Activated naive CD4-positive, alpha-beta T cell treated with anti-CD3 and anti-CD28 coated beads, Interleukin-2, amount 50 U/mL, for 72 hours (primary cell): ENCODE results near the gene CCR8. TPM values are rescaled to one million over a fixed set of nuclear protein-coding genes. Genes with fewer than 3 reads are reported as not detected.
"Not testable (repeated sequence)": the region's sequence is repeated elsewhere in the genome, so short reads cannot be mapped to it uniquely, and the experiment has no call there.

Source experiments
- ATAC-seq, 2 donors: fragments of 150-1000 bp; cut with Tn5 transposase; 2 replicates each; pipeline ENCODE4 v1.10.0; 2021; ENCODE audit warnings: mild to moderate bottlenecking in 2 of 2, moderate library complexity in 2 of 2
- DNase-seq, 2 donors: peaks; one replicate each; pipeline ENCODE4 v3.0.0; 2021 to 2022; ENCODE audit warnings: low spot score in 2 of 2
- H3K27ac Mint-ChIP-seq, 2 donors: one replicate each; pipeline ENCODE4 v1.8.0; 2022; ENCODE audit warnings: mild to moderate bottlenecking in 2 of 2, mixed read lengths in 2 of 2
- H3K36me3 Mint-ChIP-seq, 2 donors: one replicate each; pipeline ENCODE4 v1.8.0; 2022; ENCODE audit warnings: mixed read lengths in 2 of 2
- H3K9me3 Mint-ChIP-seq, 2 donors: one replicate each; pipeline ENCODE4 v1.8.0; 2022; ENCODE audit warnings: mixed read lengths in 2 of 2
- total RNA-seq, 2 donors: library from RNA; stranded (reverse); gene quantifications; one replicate each; pipeline ENCODE4 v1.2.3, GENCODE V29; 2022

Gene CCR8
- total RNA-seq, 2 donors from 2014 or later = 0.36 to 0.53 TPM

DNA sequence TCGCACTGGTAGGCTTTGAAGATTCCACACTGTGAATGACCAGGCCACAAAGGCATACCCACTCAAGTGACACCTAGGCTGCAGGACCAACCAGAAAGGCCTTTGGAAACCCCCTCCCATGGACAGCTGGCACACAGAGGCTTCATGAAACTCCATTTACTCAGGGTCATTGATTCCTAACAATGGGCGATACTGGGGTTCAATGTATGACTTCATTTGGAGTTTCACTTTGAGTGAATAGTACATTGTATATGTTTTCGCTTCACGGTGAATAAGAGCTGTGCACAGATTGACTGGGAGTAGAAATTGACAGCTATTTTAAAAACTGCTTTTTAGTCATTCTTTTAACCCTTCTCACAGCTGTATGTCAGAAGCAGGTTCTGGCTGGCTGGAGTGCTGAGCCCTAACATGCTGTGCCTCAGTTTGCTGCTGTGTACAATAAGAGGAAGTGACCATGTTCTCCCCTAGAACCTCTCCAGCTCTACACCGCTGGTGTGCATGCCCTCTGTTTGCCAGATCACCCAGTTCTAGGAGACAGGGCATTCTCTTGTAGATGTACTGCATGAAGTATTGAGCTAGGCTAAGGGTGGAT lies 34.2 kb upstream of the CCR8 start:
- ATAC-seq = peak; percentile 57 to 77
- H3K36me3 Mint-ChIP-seq = peaks cover 16 to 18% of the 10 kb centered on the region in 2 donors
- peak in 1 of 2 donors; percentile 5 for DNase-seq
- H3K9me3 Mint-ChIP-seq = peaks cover 15 to 18% of the 10 kb centered on the region in 2 donors
- peak overlapping the region in 1 of 2 donors; percentile 65 for H3K27ac Mint-ChIP-seq

DNA sequence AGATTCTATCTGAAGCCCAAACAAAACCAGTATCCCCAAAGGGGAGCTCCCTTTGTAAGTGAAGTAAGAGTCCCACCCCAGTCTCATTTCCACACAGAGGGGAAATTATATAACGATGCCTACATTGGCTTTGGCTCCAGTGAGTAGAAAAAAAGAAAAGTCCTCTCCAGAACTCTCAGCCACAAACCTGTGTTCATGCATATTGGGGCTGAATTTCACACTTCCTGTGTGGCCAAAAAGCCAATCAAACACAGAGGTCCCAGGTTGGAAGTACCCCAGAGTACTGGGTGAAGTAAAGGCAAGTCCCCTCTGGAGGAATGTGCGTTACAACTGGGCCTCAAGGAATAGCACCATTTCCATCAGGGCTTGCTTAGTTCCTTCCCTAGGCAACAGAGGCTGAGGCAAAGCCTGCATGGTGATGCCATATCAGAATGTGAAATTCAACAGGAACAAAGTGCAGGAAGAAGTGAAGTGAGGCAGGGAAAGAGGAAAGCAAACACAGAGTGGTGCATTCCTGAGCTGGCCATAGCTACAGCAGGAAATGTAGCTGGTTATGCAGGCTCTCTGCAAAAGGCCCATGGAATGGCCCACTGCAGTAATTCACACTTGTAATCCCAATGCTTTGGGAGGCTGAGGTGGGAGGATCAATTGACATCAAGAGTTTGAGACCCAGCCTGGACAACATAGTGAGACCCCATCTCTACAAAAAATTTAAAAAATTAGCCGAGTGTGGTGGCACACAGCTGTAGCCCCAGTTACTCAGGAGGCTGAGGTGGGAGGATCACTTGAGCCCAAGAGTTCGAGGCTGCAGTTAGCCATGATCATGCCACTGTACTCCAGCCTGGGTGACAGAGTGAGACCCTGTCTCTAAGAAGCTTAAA lies 33.1 kb upstream of the CCR8 start:
- DNase-seq = no peak

DNA sequence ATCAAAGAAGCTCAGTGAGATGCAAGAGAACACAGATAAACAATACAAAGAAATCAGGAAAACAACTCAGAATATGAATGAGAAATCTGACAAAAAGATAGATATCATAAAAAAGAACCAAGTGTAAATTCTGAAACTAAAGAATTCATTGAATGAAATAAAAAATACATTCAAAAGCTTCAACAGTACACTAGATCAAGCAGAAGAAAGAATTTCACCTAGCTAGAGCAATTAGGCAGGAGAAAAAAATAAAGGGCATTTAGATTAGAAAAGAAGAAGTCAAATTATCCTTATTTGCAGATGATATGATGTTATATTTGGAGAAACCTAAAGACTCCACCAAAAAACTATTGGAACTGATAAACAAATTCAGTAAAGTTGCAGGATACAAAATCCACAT lies 30.2 kb upstream of the CCR8 start:
- H3K9me3 Mint-ChIP-seq = peaks cover 34 to 36% of the 10 kb centered on the region in 2 donors
- DNase-seq (no peak), ATAC-seq (no peak)
- no peak overlapping the region for H3K27ac Mint-ChIP-seq
- H3K36me3 Mint-ChIP-seq = peaks cover 34 to 39% of the 10 kb centered on the region in 2 donors

More for the DNA sequence above, 33.1 kb upstream of the CCR8 start:
- no peak for ATAC-seq
- Mint-ChIP-seq H3K27ac (no peak overlapping the region), H3K9me3 (peaks cover 22 to 23% of the 10 kb centered on the region in 2 donors), H3K36me3 (peaks cover 26 to 28% of the 10 kb centered on the region in 2 donors)

DNA sequence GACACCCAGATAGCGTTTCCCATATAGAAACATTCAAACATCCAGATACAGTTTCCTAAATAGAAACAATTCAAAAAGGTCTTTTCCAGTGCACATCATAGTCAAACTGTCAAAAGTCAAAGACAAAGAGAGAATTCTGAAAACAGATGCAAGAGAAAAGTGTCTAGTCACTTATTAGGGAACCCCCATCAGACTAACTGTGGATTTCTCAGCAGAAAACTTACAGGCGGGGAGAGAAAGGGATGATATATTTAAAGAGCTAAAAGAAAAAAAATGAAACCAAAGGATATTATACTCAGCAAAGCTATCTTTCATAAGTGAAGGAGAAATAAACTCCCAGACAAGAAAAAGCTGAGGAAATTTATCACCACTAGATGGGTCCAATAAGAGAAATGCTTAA lies 27.3 kb upstream of the CCR8 start:
- DNase-seq (no peak), ATAC-seq (no peak)
- H3K9me3 Mint-ChIP-seq = peaks cover 36 to 40% of the 10 kb centered on the region in 2 donors
- no peak overlapping the region for H3K27ac Mint-ChIP-seq
- peaks cover 40 to 53% of the 10 kb centered on the region in 2 donors for H3K36me3 Mint-ChIP-seq

DNA sequence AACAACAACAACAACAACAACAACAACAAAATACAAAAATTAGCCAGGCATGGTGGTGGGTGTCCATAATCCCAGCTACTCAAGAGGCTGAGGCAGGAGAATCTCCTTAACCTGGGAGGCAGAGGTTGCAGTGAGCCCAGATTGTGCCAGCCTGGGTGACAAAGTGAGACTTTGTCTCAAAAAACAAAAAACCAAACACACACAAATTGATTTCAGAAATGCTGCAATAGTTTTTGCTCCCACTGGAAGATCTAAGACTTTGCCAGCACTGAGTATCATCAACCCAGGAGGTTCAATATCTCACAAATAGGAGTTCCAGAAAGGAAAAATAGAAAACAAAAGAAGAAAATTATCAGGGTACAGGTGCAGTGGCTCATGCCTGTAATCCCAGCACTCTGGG lies 16.2 kb upstream of the CCR8 start:
- Mint-ChIP-seq H3K27ac (no peak overlapping the region), H3K9me3 (peaks cover 7 to 15% of the 10 kb centered on the region in 2 donors), H3K36me3 (peaks cover 4 to 20% of the 10 kb centered on the region in 2 donors)
- DNase-seq = no peak
- no peak for ATAC-seq

DNA sequence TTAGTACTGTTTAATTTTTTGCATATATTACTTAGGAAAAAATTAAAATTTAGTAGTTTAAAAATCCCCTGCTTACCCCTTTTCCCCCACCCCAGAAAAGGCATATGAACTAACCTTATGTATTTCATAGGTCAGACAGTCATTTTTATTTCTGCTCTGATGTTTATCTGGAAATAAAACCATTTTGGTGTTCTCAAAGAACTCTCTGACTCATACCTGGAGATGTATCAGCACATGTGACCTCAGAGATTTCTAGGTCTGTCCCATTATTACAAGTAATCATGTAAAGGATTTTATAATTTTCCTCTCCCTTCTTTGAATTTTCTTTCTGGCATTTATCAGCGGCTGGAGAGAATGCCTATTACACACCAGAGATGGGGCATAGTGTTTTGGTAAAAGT lies 14.1 kb upstream of the CCR8 start:
- Mint-ChIP-seq H3K36me3 (peaks cover 4 to 20% of the 10 kb centered on the region in 2 donors), H3K27ac (no peak overlapping the region), H3K9me3 (peaks cover 7 to 15% of the 10 kb centered on the region in 2 donors)
- DNase-seq (no peak), ATAC-seq (peak; percentile 59)

DNA sequence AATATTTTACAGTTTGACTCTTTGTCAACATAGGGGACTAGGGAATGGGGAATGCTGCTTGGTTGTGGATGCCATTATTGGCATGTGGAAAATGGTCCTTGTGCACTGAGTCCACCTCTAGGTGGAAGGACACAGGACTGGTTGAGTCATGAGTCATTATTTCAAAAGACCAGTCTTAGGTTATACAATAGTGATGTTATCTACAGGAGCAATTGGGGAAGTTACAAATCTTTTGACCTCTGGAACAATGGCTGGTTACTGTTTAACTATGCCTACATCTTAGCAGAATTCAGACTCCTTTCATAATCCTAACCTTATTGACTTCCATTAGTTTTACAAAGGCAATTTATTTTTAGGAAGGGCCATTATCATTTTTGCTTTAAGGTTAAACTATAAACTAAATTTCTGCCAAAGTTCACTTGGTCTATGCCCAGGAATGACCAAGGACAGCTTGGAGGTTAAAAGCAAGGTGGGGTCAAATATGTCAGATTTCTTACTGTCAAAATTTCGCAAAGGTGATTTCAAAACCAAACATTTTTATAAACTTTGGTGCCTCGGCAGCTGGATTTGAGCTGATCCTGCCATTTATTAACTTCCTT lies 11.8 kb upstream of the CCR8 start:
- peaks cover 4 to 20% of the 10 kb centered on the region in 2 donors for H3K36me3 Mint-ChIP-seq
- peaks cover 7 to 15% of the 10 kb centered on the region in 2 donors for H3K9me3 Mint-ChIP-seq
- no peak for DNase-seq
- no peak for ATAC-seq
- no peak overlapping the region for H3K27ac Mint-ChIP-seq

DNA sequence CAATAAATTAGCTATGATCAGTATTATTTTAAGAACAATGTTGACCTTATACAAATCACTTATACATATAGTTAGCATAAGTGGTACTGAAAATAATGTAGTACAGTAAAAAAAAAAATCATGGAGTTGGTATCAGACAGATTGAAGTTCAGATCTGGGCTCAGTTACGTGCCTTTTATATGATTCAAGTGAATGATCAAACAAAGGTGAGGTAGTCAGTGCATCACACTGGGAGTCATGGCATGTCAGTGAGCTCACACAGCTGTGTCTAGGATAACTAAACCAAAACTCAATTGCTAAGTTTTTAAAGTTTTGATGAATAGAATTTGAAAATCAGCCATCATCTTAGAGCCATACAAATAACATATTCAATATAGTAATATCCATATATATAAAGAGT lies 11.2 kb upstream of the CCR8 start:
- DNase-seq (no peak), ATAC-seq (no peak)

DNA sequence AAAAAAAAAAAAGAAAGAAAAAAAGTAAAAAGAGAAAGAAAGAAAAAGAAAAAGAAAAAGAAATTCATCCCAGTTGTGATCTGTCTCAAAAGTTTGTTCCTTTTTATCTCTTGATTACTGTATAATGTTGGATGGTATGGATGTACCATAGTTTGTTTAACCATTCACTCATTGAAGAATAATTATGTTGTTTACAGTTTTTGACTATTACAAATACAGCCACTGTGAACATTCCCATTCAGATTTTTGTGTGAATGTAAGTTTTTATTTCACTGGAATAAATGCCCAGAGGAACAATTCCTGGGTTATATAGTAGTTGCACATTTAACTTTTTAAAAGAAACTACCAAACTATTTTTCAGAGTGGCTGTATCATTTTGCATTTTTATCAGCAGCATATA lies 10.3 kb upstream of the CCR8 start:
- peaks cover 0 to 8% of the 10 kb centered on the region in 2 donors for H3K36me3 Mint-ChIP-seq
- DNase-seq = no peak
- H3K27ac Mint-ChIP-seq = no peak overlapping the region
- no peak for ATAC-seq
- H3K9me3 Mint-ChIP-seq = peaks cover 3 to 5% of the 10 kb centered on the region in 2 donors

More for the DNA sequence above, 11.2 kb upstream of the CCR8 start:
- Mint-ChIP-seq H3K36me3 (peaks cover 1 to 17% of the 10 kb centered on the region in 2 donors), H3K27ac (no peak overlapping the region), H3K9me3 (peaks cover 7 to 13% of the 10 kb centered on the region in 2 donors)

DNA sequence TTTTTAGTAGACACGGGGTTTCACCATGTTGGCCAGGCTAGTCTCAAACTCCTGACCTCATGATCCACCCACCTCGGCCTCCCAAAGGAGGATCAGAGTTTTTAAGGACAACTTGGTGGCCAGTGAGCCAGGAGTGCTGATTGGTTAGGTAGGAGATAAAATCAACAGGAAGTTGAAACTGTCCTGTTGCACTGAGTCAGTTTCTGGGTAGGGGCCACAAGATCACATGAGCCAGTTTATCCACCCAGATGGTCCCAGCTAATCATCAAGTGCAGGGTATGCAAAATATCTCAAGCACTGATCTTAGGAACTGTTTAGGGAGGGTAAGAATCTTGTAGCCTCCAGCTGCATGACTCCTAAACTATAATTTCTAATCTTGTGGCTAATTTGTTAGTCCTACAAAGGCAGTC lies 7.9 kb upstream of the CCR8 start:
- not testable (repeated sequence) for H3K9me3 Mint-ChIP-seq, H3K36me3 Mint-ChIP-seq, DNase-seq, H3K27ac Mint-ChIP-seq
- ATAC-seq = peak in 1 of 2 donors; percentile 59

DNA sequence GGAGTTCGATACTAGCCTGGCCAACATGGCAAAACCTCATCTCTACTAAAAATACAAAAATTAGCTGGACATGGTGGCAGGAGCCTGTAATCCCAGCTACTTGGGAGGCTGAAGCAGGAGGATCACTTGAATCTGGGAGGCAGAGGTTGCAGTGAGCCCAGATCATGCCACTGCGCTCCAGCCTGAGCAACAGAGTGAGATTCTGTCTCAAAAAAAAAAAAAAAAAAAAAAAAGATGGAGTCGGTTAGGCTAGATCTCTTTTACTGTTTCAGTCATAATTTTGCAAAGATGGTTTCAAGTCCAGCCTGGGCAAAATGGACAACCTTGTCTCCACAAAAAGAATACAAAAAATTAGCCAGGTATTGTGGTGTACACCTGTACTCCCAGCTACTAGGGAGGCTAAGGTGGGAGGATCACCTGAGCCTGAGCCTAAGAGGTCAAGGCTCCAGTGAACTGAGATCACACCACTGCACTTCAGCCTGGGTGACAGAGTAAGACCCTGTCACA lies 7.2 kb upstream of the CCR8 start:
- DNase-seq, H3K9me3 Mint-ChIP-seq, ATAC-seq, H3K27ac Mint-ChIP-seq, H3K36me3 Mint-ChIP-seq: not testable (repeated sequence)

DNA sequence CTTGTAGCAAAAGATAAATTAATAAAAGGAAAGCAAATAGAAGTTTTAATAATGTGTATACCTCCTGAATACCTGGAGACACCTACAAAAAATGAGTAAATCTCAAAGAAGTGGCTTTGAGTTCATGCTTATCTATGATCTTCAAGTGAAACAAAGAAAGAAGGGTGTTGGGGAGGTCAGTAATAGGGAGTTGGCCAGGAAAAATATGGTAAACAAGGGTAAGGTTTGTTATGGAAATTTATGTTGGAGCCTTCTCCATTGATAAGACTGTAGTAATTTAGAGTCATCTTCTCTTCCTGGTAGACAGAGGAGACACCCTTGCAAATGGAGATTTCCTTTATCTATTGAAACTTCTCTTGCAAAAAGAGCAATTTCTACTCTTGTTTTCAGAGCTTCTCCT lies 6.6 kb upstream of the CCR8 start:
- no peak for ATAC-seq
- no peaks in the 10 kb centered on the region for H3K36me3 Mint-ChIP-seq
- no peaks in the 10 kb centered on the region for H3K9me3 Mint-ChIP-seq
- no peak for DNase-seq
- H3K27ac Mint-ChIP-seq = no peak overlapping the region

DNA sequence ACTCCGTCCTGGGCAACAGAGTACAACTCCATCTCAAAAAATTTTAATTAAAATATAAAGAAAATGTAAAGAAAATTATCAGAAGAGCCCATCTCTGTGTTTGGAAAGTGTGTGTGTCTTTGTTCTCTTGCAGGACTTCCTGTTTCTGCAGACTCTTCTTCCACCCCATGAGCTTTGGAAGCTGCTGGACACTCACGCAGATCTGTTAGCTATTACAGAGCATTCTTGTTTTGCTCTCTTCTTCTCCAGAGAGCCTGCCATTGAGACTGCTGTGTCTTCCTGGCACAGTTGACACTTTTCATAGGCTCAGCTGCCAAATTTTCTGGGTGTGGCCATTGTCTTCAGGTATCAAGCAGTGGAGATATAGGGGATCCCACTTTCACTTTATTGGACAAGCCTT lies 6.0 kb upstream of the CCR8 start:
- Mint-ChIP-seq H3K27ac (no peak overlapping the region), H3K9me3 (no peaks in the 10 kb centered on the region), H3K36me3 (no peaks in the 10 kb centered on the region)
- DNase-seq (no peak), ATAC-seq (no peak)

DNA sequence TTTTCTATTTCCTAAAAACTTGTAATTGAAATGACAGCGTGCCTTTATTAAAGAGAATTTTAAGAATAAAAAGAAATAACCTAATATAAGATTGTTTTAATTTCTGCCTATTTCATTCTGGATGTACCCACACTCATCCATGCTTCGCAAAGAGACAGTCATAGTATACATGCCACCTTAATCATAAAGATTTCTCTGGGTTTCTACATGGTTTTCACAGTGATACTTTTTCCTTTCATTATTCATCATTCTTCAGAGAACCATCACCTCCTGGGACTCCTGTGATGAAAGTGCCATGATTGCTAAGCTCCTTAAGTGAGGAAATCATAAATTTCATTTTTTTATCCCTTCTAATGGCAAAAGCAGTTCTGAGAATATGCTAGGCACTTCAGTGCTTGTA lies 4.3 kb upstream of the CCR8 start:
- no peak for DNase-seq
- ATAC-seq = peak; percentile 44 to 92
- Mint-ChIP-seq H3K9me3 (no peaks in the 10 kb centered on the region), H3K36me3 (no peaks in the 10 kb centered on the region), H3K27ac (no peak overlapping the region)

DNA sequence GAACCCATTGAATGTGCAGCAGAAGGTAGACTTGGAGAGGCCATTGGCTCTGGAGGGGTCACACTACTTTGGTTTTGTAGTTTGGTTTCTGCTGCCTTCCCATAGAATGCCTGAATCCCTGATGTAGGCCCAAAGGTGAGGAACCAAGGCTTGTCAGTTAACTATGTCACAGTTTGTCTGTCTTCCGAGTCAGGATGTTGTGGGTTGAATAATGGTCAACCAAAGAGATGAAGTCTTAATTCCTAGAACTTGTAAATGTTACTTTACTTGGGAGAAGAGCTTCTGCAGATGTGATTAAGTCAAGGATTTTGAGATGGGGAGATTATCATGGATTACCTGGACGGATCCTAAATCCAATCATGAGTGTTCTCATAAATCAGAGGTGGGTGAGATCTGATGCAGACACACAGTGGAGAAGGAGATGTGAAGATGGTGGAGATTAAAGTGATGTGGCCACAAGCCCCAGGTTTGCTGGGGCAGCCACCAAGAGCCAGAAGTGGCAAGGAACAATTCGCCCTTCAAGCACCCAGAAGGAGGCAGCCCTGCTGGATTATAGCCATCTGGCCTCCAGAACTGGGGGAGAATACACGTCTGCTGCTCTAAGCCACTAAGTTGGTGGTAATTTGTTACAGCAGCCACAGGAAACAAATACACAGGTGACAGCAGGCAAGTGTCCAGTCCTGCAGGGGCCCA lies 2.3 kb upstream of the CCR8 start:
- H3K27ac Mint-ChIP-seq = peak overlapping the region in 1 of 2 donors; percentile 70
- ATAC-seq (no peak), DNase-seq (no peak)
- H3K36me3 Mint-ChIP-seq = no peaks in the 10 kb centered on the region
- H3K9me3 Mint-ChIP-seq = no peaks in the 10 kb centered on the region

DNA sequence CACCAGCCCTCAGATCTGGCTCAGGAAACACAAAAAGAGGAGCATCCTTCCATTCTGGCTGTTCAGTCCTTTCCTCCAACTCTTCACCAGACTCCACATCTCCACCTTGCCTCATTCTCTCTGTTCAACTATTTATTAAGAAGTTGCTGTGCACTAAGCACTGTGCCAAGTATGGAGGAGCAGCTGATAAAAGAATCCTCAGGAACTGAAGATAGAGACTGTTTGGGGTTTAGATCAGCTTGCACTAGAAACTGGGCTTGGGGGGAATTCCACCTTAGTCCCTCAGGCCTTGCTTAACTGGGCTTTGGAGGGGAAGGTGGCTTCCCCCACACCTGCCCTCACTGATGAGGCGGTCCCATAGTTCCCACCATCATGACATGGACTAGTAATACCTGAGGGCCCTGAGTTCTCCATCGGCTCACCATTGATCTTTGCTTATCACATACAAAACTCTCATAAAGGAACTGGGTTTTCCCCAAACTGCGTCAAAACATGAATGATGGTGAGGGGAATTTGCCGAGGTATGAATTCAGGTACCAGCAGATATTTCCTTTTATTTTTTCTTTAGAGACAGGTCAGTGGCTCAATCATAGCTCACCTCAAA lies 1.7 kb upstream of the CCR8 start:
- DNase-seq = no peak
- peak overlapping the region in 1 of 2 donors; percentile 70 for H3K27ac Mint-ChIP-seq
- no peaks in the 10 kb centered on the region for H3K9me3 Mint-ChIP-seq
- H3K36me3 Mint-ChIP-seq = no peaks in the 10 kb centered on the region
- peak; percentile 81 to 94 for ATAC-seq
